Fibroblast of skin of scalp (primary cell): ENCODE measurements around the gene SPINT4.

ENCODE experiments used
- DNase-seq: peaks from one replicate; pipeline ENCODE4 v3.0.0-alpha.2; 2013

SPINT4 gene

DNA sequence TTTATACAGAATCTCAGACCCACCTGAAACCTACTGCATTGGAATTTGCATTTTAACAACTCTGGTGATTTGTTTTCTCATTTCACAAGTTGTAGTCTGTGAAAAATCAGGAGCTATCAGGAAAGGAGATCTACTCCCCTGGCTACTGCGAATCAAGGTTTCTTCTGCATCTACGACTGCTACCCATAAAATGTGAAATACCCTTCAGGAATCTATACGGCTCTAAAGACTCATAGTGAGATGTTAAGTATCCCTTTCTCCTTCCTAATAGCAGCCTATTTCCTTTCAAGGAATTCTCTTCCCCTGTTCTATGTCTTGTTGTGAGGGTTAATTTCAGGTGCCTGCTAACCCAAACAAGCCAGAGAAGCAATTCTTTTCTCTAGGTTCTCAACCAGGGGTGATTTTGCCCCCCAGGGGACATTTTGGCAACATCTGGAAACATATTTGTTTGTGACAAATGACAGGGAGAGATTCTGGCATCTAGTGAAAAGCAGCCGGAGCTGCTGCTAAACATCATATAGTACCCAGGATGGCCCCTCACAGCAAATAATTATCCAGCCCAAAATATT is 43.2 kb downstream of the SPINT4 start:
- no peak for DNase-seq

DNA sequence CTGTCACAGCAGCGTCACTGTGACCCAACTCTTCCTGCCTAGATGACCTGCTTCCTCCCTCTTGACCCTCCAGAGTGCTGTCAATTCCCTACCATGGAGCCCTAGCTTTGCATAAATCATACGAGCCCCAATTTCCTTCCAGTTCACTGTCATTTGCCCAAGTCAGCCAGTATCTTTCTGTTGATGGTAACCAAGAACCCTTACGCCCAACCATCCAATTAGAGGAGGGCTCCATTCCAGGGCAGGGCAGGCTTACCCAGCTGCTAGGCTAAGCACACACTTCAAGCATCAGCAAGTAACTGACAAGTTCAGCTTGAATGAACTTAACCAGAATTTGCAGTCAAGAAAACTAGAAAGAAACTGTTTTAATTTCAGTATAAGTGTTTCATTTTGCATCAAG is 43.8 kb downstream of the SPINT4 start:
- DNase-seq, result no peak

DNA sequence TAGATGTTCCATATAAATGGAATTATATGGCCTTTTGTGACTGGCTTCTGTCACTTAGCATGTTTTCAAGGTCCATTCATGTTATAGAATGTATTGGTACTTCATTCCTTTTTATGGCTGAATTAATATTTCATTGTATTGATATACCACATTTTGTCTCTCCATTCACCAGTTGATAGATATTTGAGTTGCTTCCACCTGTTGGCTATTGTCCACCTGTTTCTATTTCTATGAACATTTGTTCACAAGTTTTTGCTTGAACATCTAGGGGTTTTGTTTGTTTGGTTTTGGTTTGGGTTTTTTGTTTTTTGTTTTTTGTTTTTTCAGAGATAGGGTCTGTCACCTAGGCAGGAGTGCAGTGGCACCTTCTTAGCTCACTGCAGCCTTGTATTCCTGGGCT is 46.3 kb downstream of the SPINT4 start:
- no peak for DNase-seq

DNA sequence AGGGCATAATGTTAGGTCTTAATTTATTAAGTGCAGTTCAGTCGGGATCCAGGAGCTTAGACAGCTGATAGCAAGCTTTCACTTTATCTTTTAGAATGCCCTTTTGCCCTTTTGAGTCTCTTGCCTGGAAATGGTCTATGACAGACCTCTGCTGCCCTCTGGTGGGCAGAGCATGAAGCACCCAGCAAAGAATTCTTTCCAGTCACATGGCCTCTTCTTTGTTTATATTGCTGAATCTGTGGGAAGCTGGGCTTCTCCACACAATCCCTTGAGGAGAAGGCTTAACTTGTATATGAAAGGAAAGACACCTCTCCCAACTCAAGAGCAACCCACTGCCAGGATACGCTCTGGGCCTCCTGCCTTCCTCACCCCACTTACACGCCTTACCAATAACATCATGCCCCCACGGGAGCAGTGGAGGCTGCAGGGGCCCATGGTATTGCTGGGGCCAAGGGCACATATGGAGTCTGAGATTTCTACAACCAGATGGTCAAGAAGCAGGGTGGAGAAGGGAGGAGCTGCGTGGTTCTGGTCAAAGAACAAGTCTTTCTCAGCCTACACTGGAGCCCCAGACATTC is 49.1 kb downstream of the SPINT4 start:
- peak; percentile 84 for DNase-seq

- no peak for DNase-seq
These were observed 50.5 kb downstream of the SPINT4 start for GRCh38 chr20:45772693-45773092.

- no peak for DNase-seq
These were observed 52.8 kb downstream of the SPINT4 start for GRCh38 chr20:45774945-45775344.

- no peak for DNase-seq
These were observed 53.3 kb downstream of the SPINT4 start for GRCh38 chr20:45775411-45775810.
